HG03280 (cell line): Measurements from ENCODE around the gene PNKP.
A peak's percentile ranks its signal among the peaks of the same experiment; 100 is the strongest.

Experiments used
- ATAC-seq: cut with Tn5 transposase; IDR thresholded peaks from one replicate; pipeline ENCODE4 v1.9.1; 2021; ENCODE audit warnings: mild to moderate bottlenecking, moderate library complexity; ENCODE audit not compliant: unreplicated experiment

The PNKP gene

GRCh38 chr19:49866933-49867782 lies at the start of gene PNKP:
TSS of gene PNKP (minus strand) at chr19:49867576. CDS start at chr19:49867204, 372 bp downstream.
- ATAC-seq, result peak; percentile 38

- no peak for ATAC-seq
Observed at GRCh38 chr19:49915271-49915670, 47.9 kb upstream of the PNKP start.

- no peak for ATAC-seq
Observed at GRCh38 chr19:49913720-49914119, 46.3 kb upstream of the PNKP start.

GRCh38 chr19:49912965-49913685 lies 45.7 kb upstream of the PNKP start:
- ATAC-seq, result no peak

- no peak for ATAC-seq
Observed at GRCh38 chr19:49911381-49912145, 44.2 kb upstream of the PNKP start.

- ATAC-seq, result no peak
Observed at GRCh38 chr19:49910179-49910578, 42.8 kb upstream of the PNKP start.

- ATAC-seq, result no peak
Observed at GRCh38 chr19:49908480-49909420, 41.4 kb upstream of the PNKP start.

- no peak for ATAC-seq
Observed at GRCh38 chr19:49907745-49908446, 40.5 kb upstream of the PNKP start.

GRCh38 chr19:49906879-49907564 lies 39.6 kb upstream of the PNKP start:
- ATAC-seq, result no peak

GRCh38 chr19:49904136-49904535 lies 36.8 kb upstream of the PNKP start:
- no peak for ATAC-seq

- peak; percentile 43 for ATAC-seq
Observed at GRCh38 chr19:49896863-49897621, 29.7 kb upstream of the PNKP start, which contains the start of gene IL4I1. TSS of gene IL4I1 (minus strand) at chr19:49896887. CDS start at chr19:49896160, 727 bp downstream.

GRCh38 chr19:49895566-49896297 lies 28.4 kb upstream of the PNKP start:
- ATAC-seq, result no peak

GRCh38 chr19:49894879-49895565 lies 27.6 kb upstream of the PNKP start:
- ATAC-seq, result no peak

- no peak for ATAC-seq
Observed at GRCh38 chr19:49894011-49894664, 26.8 kb upstream of the PNKP start.

- ATAC-seq, result no peak
Observed at GRCh38 chr19:49892716-49893115, 25.3 kb upstream of the PNKP start.

- ATAC-seq, result no peak
Observed at GRCh38 chr19:49891393-49891792, 24.0 kb upstream of the PNKP start.
